Astrocyte of the spinal cord (primary cell): ENCODE measurements around the gene TCTN2.

ENCODE experiments used
- DNase-seq: peaks from one replicate; pipeline ENCODE4 v3.0.0; 2011; ENCODE audit warnings: low read depth, low spot score
- H3K4me3 ChIP-seq: 2 replicates; pipeline ENCODE4 v1.5.1; 2011; ENCODE audit warnings: low read depth, mild to moderate bottlenecking, low read length, moderate library complexity
- in situ Hi-C: cut with HindIII; loops from 2 replicates; pipeline ENCODE4 v1.10.0; 2017; ENCODE audit warnings: low sequenced_read_pairs
- TF ChIP-seq, protein P1 (sequence below): IDR thresholded peaks from 2 replicates; pipeline ENCODE4 v1.5.1; 2012; ENCODE audit warnings: low read depth, mild to moderate bottlenecking, low read length, inconsistent platforms

The TCTN2 gene

DNA sequence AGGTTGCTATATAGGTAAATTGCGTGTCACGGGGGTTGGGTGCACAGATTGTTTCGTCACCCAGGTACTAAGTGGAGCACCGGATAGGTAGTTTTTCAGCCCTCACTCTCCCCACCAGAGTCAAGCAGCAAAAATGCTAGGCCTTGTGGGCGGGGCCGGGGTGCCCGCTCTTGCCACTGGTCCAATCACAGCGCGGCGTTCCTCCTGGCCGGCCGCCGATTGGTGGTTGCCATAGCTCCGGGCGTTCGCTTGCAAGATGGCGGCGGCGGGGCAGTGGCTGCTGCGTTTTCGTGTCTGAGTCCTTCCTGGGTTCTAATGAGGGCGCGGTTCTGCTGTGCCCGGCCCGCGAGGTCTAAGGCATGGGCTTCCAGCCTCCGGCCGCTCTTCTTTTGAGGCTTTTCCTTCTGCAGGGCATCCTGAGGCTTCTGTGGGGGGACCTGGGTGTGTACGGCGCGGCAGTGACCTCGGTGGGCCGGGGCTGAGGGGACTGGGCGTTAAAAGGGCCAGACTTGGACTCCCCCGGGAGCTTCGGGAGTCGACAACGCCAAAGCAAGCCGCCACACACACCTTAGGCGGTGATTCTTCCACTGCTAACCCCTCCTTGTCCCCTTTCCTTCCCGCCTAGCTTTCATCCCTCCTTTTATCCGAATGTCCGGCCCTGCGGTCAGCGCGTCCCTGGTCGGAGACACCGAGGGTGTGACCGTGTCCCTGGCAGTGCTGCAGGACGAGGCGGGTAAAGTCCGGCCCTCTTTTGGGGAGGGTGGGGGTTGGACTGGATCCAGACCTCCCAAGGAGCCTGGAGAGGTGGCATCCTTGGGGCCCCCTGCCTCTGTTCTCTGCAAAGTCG, at the start of gene TCTN2:
Gene TCTN2, plus strand, starts transcription at position 232 of the 847 bp plus-strand sequence. Its CDS starts 128 bp downstream, at position 360.
- H3K4me3 ChIP-seq, result peak within 1 kb of the TSS; percentile 89
- DNase-seq, result peak; percentile 93
- in situ Hi-C loops, result no loop called here
- TF ChIP-seq, protein P1, sequence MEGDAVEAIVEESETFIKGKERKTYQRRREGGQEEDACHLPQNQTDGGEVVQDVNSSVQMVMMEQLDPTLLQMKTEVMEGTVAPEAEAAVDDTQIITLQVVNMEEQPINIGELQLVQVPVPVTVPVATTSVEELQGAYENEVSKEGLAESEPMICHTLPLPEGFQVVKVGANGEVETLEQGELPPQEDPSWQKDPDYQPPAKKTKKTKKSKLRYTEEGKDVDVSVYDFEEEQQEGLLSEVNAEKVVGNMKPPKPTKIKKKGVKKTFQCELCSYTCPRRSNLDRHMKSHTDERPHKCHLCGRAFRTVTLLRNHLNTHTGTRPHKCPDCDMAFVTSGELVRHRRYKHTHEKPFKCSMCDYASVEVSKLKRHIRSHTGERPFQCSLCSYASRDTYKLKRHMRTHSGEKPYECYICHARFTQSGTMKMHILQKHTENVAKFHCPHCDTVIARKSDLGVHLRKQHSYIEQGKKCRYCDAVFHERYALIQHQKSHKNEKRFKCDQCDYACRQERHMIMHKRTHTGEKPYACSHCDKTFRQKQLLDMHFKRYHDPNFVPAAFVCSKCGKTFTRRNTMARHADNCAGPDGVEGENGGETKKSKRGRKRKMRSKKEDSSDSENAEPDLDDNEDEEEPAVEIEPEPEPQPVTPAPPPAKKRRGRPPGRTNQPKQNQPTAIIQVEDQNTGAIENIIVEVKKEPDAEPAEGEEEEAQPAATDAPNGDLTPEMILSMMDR, result no peak

DNA sequence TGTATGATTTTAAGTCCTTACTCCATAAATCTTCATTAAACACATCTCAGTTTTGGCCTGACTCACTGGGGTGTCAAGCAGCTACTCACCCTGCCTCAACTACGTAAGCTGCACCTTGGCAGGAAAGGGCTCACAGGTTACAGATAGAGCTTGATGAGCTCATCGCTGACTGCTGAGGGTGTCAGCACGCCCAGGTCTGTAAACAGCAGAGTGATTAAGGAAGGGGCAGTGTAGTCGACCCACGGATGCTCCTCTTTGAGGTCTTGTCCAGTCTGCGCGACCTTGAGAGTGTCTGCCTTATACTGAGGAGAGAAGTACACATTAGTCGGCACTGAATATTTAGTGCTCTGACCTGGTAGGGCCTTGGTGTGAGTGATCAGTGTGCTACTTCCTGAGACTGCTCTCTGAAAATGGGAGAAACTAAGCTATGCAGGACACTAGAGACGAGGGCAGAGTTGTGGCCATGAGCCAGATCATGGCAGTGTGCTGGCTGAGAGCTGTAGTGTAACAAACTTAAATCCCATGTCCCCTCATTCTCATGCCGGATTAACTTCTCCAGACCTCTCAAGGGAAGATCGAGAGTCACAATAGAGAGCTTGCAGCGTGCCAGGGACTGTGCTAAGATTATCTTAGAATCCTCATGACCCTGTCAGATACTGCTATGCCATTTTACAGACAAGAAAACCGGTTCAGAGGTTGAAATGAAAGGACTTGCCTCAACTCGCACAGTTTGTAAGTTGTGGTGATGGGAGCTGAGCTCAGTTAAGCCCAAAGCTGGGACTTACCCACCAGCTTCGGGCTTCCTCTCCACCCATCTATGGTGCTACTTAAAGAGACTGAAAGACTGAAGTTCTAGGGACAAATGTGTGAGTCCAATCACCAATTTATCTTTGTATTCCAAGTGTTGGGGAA, 49.0 kb upstream of the TCTN2 start:
- TF ChIP-seq, protein P1, result no peak
- H3K4me3 ChIP-seq, result no peak overlapping the region
- no peak for DNase-seq
- in situ Hi-C loops, result no loop called here

DNA sequence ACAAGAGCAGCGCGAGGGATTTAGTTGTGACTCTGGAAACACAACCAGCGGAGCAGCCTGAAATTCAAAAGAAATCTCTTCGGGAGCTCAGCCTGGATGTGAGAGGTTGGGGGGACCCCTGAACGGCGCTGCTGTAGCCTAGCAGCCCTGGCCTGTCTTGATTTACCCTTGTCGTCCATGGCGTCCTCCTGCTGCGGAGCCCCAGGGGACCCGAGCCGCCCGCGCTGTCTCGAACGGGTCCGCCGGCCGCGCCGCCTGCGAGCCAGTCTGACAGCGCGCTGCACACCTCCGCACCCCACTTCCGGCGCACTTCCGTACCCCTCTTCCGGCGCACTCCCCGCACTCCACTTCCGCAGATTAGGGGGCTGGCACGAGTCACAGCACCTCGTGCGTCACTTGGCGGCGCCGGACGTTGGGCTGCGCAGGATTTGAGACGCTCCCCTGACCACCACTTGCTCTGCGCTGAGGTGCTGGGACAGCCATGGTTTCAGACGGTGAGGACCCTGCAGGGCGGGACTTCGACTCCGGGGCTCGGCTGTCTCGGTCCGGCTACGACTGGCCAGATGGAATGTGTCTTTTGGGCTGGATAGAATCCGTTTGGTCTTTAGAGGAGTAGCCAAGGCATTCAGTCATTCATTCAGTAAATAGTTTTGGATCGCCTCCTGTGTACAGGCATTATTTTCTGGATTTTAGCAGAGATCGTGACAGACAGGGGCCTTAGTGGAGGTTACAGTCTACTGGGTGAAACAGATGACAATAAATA, 37.4 kb upstream of the TCTN2 start, which contains the start of the genes EIF2B1 and GTF2H3:
Gene EIF2B1, minus strand, starts transcription at position 308 of the 763 bp plus-strand sequence. Its CDS starts 129 bp downstream, at position 179.
Gene GTF2H3, plus strand, starts transcription at position 451 of the 763 bp plus-strand sequence. Its CDS starts 31 bp downstream, at position 482.
- peak; percentile 97 for DNase-seq
- in situ Hi-C loops, result no loop called here
- H3K4me3 ChIP-seq, result peak within 1 kb of the TSS; percentile 96
- TF ChIP-seq, protein P1, result no peak

DNA sequence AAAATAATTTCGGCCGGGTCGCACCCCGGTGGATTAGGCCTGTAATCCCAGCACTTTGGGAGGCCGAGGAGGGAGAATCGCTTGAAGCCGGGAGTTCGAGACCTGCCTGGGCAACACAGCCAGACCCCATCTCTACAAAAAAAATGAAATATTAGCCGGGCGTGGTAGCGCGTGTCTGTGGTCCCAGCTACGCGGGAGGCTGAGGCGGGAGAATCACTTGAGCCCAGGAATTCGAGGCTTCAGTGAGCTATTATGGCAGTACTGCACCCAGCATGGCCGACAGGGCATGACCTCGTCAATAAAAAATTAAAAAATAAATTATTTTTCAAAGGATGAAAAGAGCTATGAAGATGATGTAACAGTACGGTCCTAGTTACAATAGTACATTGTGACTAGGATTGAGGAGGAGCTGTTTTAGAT, 36.8 kb upstream of the TCTN2 start:
- TF ChIP-seq, protein P1, result no peak
- peak overlapping the region; percentile 96 for H3K4me3 ChIP-seq
- in situ Hi-C loops, result no loop called here
- no peak for DNase-seq

DNA sequence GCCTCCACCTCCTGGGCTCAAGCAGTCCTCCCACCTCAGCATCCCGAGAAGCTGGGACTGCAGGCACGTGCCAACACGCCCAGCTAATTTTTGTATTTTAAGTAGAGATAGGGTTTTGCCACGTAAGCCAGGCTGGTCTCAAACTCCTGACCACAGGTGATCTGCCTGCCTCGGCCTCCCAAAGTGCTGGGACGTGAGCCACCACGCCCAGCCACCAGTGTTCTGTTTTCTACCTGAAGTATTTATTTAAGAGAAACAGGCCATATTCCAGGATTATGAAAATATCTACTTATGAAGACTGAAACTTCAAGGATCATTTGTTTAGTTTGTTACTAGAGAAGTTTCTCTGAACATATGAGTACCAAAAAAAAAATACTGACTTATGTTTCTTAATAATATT, 27.0 kb upstream of the TCTN2 start:
- no peak for DNase-seq
- in situ Hi-C loops, result no loop called here
- no peak overlapping the region for H3K4me3 ChIP-seq
- TF ChIP-seq, protein P1, result no peak
